Smooth muscle cell (in vitro differentiated cells): ENCODE data around the gene CDC42. TPM values are rescaled to one million over a fixed set of nuclear protein-coding genes. Genes with fewer than 3 reads are reported as not detected.
"Not testable (repeated sequence)": the region's sequence is repeated elsewhere in the genome, so short reads cannot be mapped to it uniquely, and the experiment has no call there.

Experiments used
- DNase-seq: peaks from one replicate; lab custom pipeline; 2025; ENCODE audit not compliant: unreplicated experiment; lab: John Stamatoyannopoulos, UW
- H2AFZ ChIP-seq: fragments of 200-600 bp; sonication (generic); 2 replicates; pipeline ENCODE4 v1.6.0; 2016; ENCODE audit warnings: antibody characterized with exemption, low read depth, mild to moderate bottlenecking
- H3F3A ChIP-seq: fragments of 200-600 bp; sonication (generic); 2 replicates; pipeline ENCODE4 v1.6.0; 2017; ENCODE audit warnings: antibody characterized with exemption, low read depth
- H3K27ac ChIP-seq: fragments of 200-600 bp; sonication (generic); 2 replicates; pipeline ENCODE4 v1.5.1; 2016; ENCODE audit warnings: low read depth, mild to moderate bottlenecking
- H3K27me3 ChIP-seq: fragments of 200-600 bp; sonication (generic); 2 replicates; pipeline ENCODE4 v1.6.1; 2016; ENCODE audit warnings: low read depth, mild to moderate bottlenecking
- H3K36me3 ChIP-seq: fragments of 200-600 bp; sonication (generic); 2 replicates; pipeline ENCODE4 v1.5.1; 2016; ENCODE audit warnings: low read depth
- H3K4me1 ChIP-seq: fragments of 200-600 bp; sonication (generic); 2 replicates; pipeline ENCODE4 v1.5.1; 2016; ENCODE audit warnings: low read depth
- H3K4me2 ChIP-seq: fragments of 200-600 bp; sonication (generic); 2 replicates; pipeline ENCODE4 v1.6.0; 2016; ENCODE audit warnings: mild to moderate bottlenecking
- H3K4me3 ChIP-seq: fragments of 200-600 bp; sonication (generic); 2 replicates; pipeline ENCODE4 v1.5.1; 2016; ENCODE audit warnings: mild to moderate bottlenecking
- H3K79me2 ChIP-seq: fragments of 200-600 bp; sonication (generic); 2 replicates; pipeline ENCODE4 v1.6.0; 2016; ENCODE audit warnings: low read depth, mild to moderate bottlenecking
- H3K9ac ChIP-seq: fragments of 200-600 bp; sonication (generic); 2 replicates; pipeline ENCODE4 v1.6.0; 2016; ENCODE audit warnings: low read depth
- H3K9me3 ChIP-seq: fragments of 200-600 bp; sonication (generic); replicated peaks from 2 replicates; pipeline ENCODE4 v1.5.1; 2016; ENCODE audit warnings: low read depth
- H4K20me1 ChIP-seq: fragments of 200-600 bp; sonication (generic); 2 replicates; pipeline ENCODE4 v1.6.0; 2016; ENCODE audit warnings: low read depth
- CTCF ChIP-seq: fragments of 200-600 bp; sonication (generic); IDR thresholded peaks from 2 replicates; pipeline ENCODE4 v1.5.1; 2017; ENCODE audit warnings: borderline replicate concordance, mild to moderate bottlenecking, antibody characterized with exemption; ENCODE audit not compliant: insufficient read depth, poor library complexity, severe bottlenecking
- WGBS: methylation state at CpG from one replicate; pipeline ENCODE4 v1.1.7; 2016; ENCODE audit warnings: low lambda C conversion rate; 5-methylcytosine and 5-hydroxymethylcytosine counted together
- polyA plus RNA-seq: library from polyadenylated mRNA; unstranded; fragments of >200 nt; fragmentation: Nextera tagmentation; extraction: Ambion mirVana; gene quantifications from 2 replicates; pipeline ENCODE4 v1.2.1, GENCODE V29; 2016
- total RNA-seq: library from RNA; depleted of rRNA; stranded (reverse); fragments of >200 nt; gene quantifications from 2 replicates; pipeline ENCODE4 v1.2.3, GENCODE V29; 2014

The CDC42 gene
- total and polyA plus RNA-seq, 2 experiments from 2014 or later: 74.0 to 407 TPM

GRCh38 chr1:22009566-22009965 is 42.9 kb upstream of the CDC42 start:
- not testable (repeated sequence) for H3K4me3 ChIP-seq, H3K27ac ChIP-seq, H2AFZ ChIP-seq, DNase-seq, H3K9ac ChIP-seq, H3K36me3 ChIP-seq, H3K4me2 ChIP-seq, H3K27me3 ChIP-seq, H4K20me1 ChIP-seq, H3K4me1 ChIP-seq, H3K9me3 ChIP-seq, H3F3A ChIP-seq, H3K79me2 ChIP-seq
- 84% methylated on average over 10 of the region's 11 CpGs for WGBS

- not testable (repeated sequence) for H3K36me3 ChIP-seq, H3K4me3 ChIP-seq, H3F3A ChIP-seq, H3K4me2 ChIP-seq, H2AFZ ChIP-seq, H3K27me3 ChIP-seq, H3K9me3 ChIP-seq, H3K4me1 ChIP-seq, H3K79me2 ChIP-seq, H3K9ac ChIP-seq, H3K27ac ChIP-seq, DNase-seq, H4K20me1 ChIP-seq
- WGBS: 87% methylated on average over 4 of the region's 4 CpGs
Observed at GRCh38 chr1:22012752-22013151, 39.8 kb upstream of the CDC42 start.

GRCh38 chr1:22014575-22015206 is 37.8 kb upstream of the CDC42 start:
- not testable (repeated sequence) for H3K79me2 ChIP-seq, H3K36me3 ChIP-seq, H3K4me3 ChIP-seq, H4K20me1 ChIP-seq, DNase-seq, H3F3A ChIP-seq, H3K27me3 ChIP-seq, H3K4me2 ChIP-seq, H3K27ac ChIP-seq, H3K4me1 ChIP-seq, H3K9ac ChIP-seq, H3K9me3 ChIP-seq, H2AFZ ChIP-seq
- 92% methylated on average over 13 of the region's 13 CpGs for WGBS

GRCh38 chr1:22018583-22019559 is 33.6 kb upstream of the CDC42 start:
- no peaks in the 10 kb centered on the region for H3K9me3 ChIP-seq
- no peak overlapping the region for H2AFZ ChIP-seq
- H4K20me1 ChIP-seq: no peaks in the 10 kb centered on the region
- TF ChIP-seq CTCF: no peak
- H3K4me2 ChIP-seq: no peak overlapping the region
- DNase-seq: no peak
- no peaks in the 10 kb centered on the region for H3K4me1 ChIP-seq
- H3K27me3 ChIP-seq: no peaks in the 10 kb centered on the region
- H3K79me2 ChIP-seq: no peaks in the 10 kb centered on the region
- H3K36me3 ChIP-seq: no peaks in the 10 kb centered on the region
- H3K9ac ChIP-seq: no peak overlapping the region
- H3K27ac ChIP-seq: peak overlapping the region; percentile 52
- 70% methylated on average over 10 of the region's 10 CpGs for WGBS
- H3K4me3 ChIP-seq: no peak overlapping the region
- no peaks in the 10 kb centered on the region for H3F3A ChIP-seq

- DNase-seq: no peak
- Histone ChIP-seq H3K27ac (no peak overlapping the region), H3K79me2 (no peaks in the 10 kb centered on the region), H3K9ac (no peak overlapping the region), H3K9me3 (no peaks in the 10 kb centered on the region), H4K20me1 (no peaks in the 10 kb centered on the region), H3K4me1 (no peaks in the 10 kb centered on the region), H3K4me2 (no peak overlapping the region), H3K36me3 (no peaks in the 10 kb centered on the region), H3K27me3 (no peaks in the 10 kb centered on the region), H3F3A (peaks cover 11% of the 10 kb centered on the region), H3K4me3 (no peak overlapping the region), H2AFZ (no peak overlapping the region)
- no peak for TF ChIP-seq CTCF
- 97% methylated on average over 6 of the region's 6 CpGs for WGBS
Observed at GRCh38 chr1:22021061-22021460, 31.4 kb upstream of the CDC42 start.
